T-helper 22 cell (primary cell): ENCODE results near the gene ARHGAP42.

Source experiments
- DNase-seq: peaks from one replicate; pipeline ENCODE4 v3.0.0-alpha.2; 2020; ENCODE audit warnings: low read depth

ARHGAP42 gene

GRCh38 chr11:100800202-100800601, 113.1 kb downstream of the ARHGAP42 start:
- no peak for DNase-seq

GRCh38 chr11:100801225-100801999, 114.3 kb downstream of the ARHGAP42 start:
- no peak for DNase-seq

DNA sequence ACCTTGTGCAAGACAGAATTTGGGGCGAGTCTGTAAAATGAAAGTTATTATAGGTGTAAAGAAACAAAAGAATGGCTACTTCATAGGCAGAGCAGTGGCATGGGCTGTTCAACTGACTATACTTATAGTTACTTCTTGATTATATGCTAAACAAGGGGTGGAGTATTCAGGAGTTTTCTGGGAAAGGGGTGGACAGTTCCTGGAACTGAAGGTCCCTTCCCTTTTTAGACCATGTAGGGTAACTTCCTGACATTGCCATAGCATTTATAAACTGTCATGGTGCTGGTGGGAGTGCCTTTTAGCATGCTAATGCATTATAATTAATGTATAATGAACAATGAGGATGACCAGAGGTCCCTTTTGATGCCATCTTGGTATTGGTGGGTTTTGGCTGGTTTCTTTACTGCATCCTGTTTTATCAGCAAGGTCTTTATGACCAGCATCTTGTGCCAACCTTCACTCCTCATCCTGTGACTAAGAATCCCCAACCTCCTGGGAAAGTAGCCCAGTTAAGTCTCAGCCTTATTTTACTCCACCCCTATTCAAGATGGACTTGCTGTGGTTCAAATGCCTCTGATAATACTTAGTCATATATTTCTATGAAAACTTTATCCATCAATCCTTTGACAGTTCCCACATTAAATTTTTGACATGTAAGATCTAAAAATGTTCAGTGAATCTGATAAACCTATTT, 118.6 kb downstream of the ARHGAP42 start:
- DNase-seq, result no peak

GRCh38 chr11:100806296-100806695, 119.2 kb downstream of the ARHGAP42 start:
- DNase-seq, result no peak

- no peak for DNase-seq
Measured at GRCh38 chr11:100808904-100809491, 121.9 kb downstream of the ARHGAP42 start.

DNA sequence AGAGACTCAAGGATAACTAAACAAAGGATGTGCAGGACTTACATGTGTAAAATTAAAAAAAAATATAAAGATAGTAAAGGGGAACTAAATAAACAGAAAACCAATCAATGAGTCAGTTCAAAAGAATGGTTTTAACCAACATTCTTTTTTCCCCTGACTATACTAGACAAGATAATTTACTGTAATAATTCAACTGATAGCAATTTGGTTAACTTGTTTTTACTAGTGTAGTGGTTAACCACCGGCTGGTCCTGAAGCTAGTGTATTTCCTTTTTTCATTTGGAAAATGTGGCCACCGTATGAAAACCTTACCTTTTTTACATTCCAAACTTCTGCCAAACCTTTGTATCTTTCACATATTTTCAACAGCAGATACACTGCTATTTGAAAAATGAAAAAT, 123.1 kb downstream of the ARHGAP42 start:
- DNase-seq, result no peak

DNA sequence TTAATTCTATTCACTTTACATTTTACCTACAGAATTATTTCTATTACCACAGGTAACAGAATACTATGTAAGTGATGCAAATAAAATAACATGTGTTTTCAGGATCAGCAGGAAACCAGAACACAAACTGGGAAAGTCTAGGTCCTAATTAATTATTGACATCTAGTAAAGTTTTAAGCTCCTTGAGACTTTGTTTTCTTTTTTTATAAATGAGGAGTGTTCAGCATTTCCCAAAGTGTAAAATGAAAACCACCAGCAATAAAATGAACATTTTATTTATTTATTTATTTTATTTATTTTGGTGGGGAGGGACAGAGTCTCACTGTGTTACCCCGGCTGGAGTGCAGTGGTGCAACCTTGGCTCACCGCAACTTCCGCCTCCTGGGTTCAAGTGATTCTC, 123.6 kb downstream of the ARHGAP42 start:
- no peak for DNase-seq

DNA sequence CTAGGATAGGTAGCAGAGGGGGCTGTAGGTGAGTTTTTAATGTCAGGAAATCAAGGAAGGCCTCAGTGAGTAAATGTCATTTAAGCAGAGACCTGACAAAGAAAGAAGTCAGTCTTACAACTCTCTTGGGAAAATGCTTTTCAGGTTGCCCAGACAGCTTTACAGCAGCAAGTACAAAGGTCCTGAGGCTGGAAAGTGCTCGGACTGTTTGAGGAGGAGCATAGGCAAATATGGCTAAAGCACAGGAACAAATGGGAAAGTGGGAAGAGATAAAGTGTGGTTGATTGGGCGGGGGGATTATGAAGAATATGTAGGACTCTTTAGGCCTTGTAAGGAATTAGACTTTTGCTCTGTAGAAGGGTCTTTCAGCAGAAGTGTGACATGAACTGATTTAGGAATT, 125.4 kb downstream of the ARHGAP42 start:
- DNase-seq, result no peak

- no peak for DNase-seq
Measured at GRCh38 chr11:100815787-100816330, 128.8 kb downstream of the ARHGAP42 start.

- no peak for DNase-seq
Measured at GRCh38 chr11:100816823-100817222, 129.7 kb downstream of the ARHGAP42 start.

GRCh38 chr11:100817620-100818019, 130.5 kb downstream of the ARHGAP42 start:
- DNase-seq, result no peak

DNA sequence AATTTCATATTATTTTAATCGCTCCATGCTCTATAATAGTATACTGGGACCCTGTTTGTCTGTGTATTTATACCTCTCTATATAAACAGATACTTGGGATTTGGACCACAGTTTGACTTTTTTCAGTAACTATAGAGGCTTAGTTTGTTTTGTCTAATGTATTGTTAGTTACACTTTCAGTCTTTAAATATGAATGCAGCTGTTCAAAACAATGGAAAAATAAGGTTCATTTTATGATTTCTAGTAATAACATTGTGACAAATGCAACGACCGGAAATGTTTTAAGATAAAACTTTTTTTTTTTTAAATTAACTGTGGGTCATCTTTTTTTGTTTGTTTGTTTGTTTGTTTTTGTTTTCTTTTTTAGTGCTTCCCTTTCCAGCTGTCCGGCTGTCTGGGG, 133.5 kb downstream of the ARHGAP42 start:
- DNase-seq, result no peak

DNA sequence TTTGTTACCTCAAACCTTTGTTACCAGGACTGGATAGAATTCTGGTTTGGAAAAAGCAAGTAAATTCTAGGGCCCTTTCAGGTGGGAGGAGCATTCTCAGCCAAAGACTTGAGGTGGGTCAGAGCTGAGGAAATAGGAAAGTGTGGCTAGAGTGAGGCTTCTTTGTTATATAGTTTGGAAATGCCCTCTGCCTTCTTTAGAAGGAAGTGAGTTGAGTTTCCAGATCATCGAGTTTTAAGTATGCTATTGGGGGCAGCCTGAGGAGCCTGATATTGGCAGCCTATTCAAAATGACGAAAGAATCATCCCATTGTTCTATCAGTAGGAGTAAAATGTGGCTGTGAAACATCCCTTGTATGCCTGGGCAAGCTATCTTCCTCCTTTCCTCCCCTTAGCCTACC, 134.1 kb downstream of the ARHGAP42 start:
- no peak for DNase-seq

DNA sequence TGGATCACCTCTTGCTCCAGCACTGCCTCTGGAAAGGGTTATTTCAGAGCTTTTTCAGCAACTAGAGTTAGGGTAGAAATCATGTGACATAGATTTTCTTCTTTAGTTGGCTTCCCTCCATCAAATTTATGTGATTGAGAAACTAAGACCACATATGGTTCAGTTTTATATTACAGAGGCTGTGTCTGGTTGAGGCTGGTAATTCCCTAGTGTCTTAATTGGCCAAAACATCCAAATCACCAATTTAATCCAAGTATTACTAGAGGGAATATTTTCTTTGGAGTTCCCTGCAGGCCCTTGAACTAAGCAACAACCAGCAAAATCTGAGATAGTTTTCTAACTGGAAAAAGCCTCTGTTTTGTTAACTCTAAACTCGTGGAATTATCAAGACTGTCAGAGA, 136.3 kb downstream of the ARHGAP42 start:
- no peak for DNase-seq

- DNase-seq, result no peak
Measured at GRCh38 chr11:100824041-100824809, 137.1 kb downstream of the ARHGAP42 start.

DNA sequence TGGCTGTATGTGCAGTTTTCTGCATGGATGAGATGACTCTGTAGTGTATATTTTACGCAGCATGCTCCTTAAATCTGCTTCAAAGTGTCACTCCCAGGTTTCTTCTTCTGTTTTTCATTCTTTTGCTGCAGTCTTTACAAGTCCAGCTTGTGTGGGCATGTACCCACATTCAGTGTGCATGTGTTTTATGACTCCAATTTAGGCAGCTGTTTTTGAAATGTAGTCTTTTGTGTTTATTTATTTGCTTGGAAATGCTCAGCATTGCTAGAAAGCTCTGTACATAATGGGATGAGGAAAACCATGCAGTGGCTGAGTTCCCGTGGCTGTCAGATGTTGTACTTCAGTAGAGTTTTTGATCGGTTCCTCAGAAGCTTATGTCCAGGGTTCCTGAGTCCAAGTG, 138.5 kb downstream of the ARHGAP42 start:
- DNase-seq, result no peak

GRCh38 chr11:100827934-100828661, 141.0 kb downstream of the ARHGAP42 start:
- DNase-seq, result no peak

DNA sequence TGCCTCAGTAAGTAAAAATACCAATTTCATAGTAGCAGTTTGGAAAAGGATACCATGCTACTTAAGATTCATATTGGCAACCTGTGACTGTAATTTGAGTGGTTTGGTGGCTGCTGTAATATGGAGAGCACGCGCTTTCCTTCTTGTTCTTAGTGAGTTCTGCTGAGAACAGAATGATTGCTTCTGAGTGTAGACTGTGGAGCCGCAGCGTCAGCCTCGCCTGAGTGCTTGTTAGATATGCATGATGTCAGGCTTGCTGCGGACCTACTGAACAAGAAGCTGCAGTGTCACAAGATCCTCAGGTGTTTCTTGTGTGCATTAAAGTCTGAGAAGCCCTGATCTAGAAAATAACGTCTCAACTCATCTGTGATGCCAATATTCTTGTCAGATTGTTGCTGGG, 143.2 kb downstream of the ARHGAP42 start:
- DNase-seq, result no peak

GRCh38 chr11:100830978-100831732, 144.1 kb downstream of the ARHGAP42 start:
- DNase-seq, result no peak

DNA sequence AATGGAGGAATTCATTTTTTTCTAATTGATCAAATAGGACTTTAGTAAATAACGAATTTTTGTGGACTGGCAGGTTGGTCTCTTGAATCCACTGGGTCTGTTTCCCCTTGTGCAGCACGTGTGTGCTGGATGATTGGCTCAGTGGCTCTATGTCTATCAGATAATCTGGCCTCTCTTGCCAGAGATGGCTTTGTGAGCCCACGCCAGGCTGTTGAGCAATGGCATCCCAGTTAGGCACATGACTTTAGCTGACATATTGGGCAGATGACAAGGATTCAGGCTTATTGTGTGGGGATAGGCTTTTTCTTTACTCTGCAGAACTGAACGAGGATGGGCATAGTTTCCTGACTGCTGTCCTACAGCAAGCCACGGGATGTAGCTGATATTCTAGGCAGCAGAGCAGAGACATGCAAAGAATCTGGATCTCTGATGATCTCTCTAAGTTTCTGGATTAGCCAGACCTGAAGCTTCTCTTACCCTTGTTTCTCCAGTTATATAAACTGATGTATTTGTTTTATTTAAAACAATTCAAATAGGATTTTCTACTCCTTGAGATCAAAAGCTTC, 144.9 kb downstream of the ARHGAP42 start:
- DNase-seq, result no peak
